HEK293 (cell line): ENCODE data around the gene CDK16.
A peak's percentile ranks its signal among the peaks of the same experiment; 100 is the strongest.

Experiments
- BCL6B ChIP-seq: fragments of 450-650 bp; formaldehyde crosslinking; IDR thresholded peaks from 2 replicates; pipeline ENCODE4 v1.5.1; 2017; ENCODE audit warnings: missing biosample characterization, missing genetic modification characterization
- GLI2 ChIP-seq: fragments of 450-650 bp; formaldehyde crosslinking; IDR thresholded peaks from 2 replicates; pipeline ENCODE4; 2017; ENCODE audit warnings: missing biosample characterization, missing genetic modification characterization, low read depth, borderline replicate concordance
- KLF10 ChIP-seq: fragments of 450-650 bp; IDR thresholded peaks from 2 replicates; pipeline ENCODE4 v1.5.1; 2018; ENCODE audit warnings: missing biosample characterization, mild to moderate bottlenecking, missing genetic modification characterization
- KLF16 ChIP-seq: fragments of 450-650 bp; formaldehyde crosslinking; IDR thresholded peaks from 2 replicates; pipeline ENCODE4 v1.5.1; 2017; ENCODE audit warnings: missing biosample characterization, missing genetic modification characterization
- PATZ1 ChIP-seq: fragments of 450-650 bp; formaldehyde crosslinking; IDR thresholded peaks from 2 replicates; pipeline ENCODE4 v1.5.1; 2016; ENCODE audit warnings: missing biosample characterization, missing genetic modification characterization
- PBX3 ChIP-seq: sonication (generic); formaldehyde crosslinking; IDR thresholded peaks from 2 replicates; pipeline ENCODE4 v1.8.1; 2022; ENCODE audit warnings: mild to moderate bottlenecking, moderate library complexity, missing genetic modification reagents
- PRDM1 ChIP-seq: fragments of 450-650 bp; formaldehyde crosslinking; IDR thresholded peaks from 2 replicates; pipeline ENCODE4; 2016; ENCODE audit warnings: missing biosample characterization, missing genetic modification characterization
- REPIN1 ChIP-seq: fragments of 450-650 bp; formaldehyde crosslinking; IDR thresholded peaks from 2 replicates; pipeline ENCODE4 v1.5.1; 2017; ENCODE audit warnings: missing biosample characterization, missing genetic modification characterization, low read depth
- ZBTB8A ChIP-seq: fragments of 450-650 bp; formaldehyde crosslinking; IDR thresholded peaks from 2 replicates; pipeline ENCODE4 v1.5.1; 2016; ENCODE audit warnings: missing biosample characterization, missing genetic modification characterization
- ZFP37 ChIP-seq: fragments of 450-650 bp; formaldehyde crosslinking; IDR thresholded peaks from 2 replicates; pipeline ENCODE4 v1.5.1; 2016; ENCODE audit warnings: missing biosample characterization, missing genetic modification characterization
- ZNF16 ChIP-seq: fragments of 450-650 bp; formaldehyde crosslinking; IDR thresholded peaks from 2 replicates; pipeline ENCODE4 v1.5.1; 2016; ENCODE audit warnings: low read depth, missing biosample characterization, missing genetic modification characterization
- ZNF175 ChIP-seq: fragments of 450-650 bp; formaldehyde crosslinking; IDR thresholded peaks from 2 replicates; pipeline ENCODE4 v1.5.1; 2016; ENCODE audit warnings: missing biosample characterization, missing genetic modification characterization
- ZNF211 ChIP-seq: fragments of 450-650 bp; formaldehyde crosslinking; IDR thresholded peaks from 2 replicates; pipeline ENCODE4 v1.5.1; 2016; ENCODE audit warnings: low read depth, missing biosample characterization, missing genetic modification characterization
- ZNF239 ChIP-seq: fragments of 450-650 bp; formaldehyde crosslinking; IDR thresholded peaks from 2 replicates; pipeline ENCODE4 v1.5.1; 2016; ENCODE audit warnings: missing biosample characterization, missing genetic modification characterization
- ZNF266 ChIP-seq: fragments of 450-650 bp; formaldehyde crosslinking; IDR thresholded peaks from 2 replicates; pipeline ENCODE4 v1.5.1; 2016; ENCODE audit warnings: missing biosample characterization, missing genetic modification characterization, low read depth
- ZNF274 ChIP-seq, 2 experiments: fragments of 200-500 bp in 1 of 2; fragments of 450-650 bp in 1 of 2; sonication (Bioruptor generic) in 1 of 2; formaldehyde crosslinking in 1 of 2; IDR thresholded peaks; 2 replicates each; pipeline versions ENCODE4 v1.5.1 to v1.6.1; 2014 to 2016; ENCODE audit warnings: borderline replicate concordance in 1 of 2, inconsistent platforms in 1 of 2, low read length in 1 of 2, missing biosample characterization in 1 of 2, missing genetic modification characterization in 1 of 2
- ZNF391 ChIP-seq: fragments of 450-650 bp; formaldehyde crosslinking; IDR thresholded peaks from 2 replicates; pipeline ENCODE4 v1.5.1; 2016; ENCODE audit warnings: low read depth, missing biosample characterization, missing genetic modification characterization, borderline replicate concordance
- ZNF398 ChIP-seq: fragments of 450-650 bp; formaldehyde crosslinking; IDR thresholded peaks from 2 replicates; pipeline ENCODE4 v1.5.1; 2017; ENCODE audit warnings: missing biosample characterization, missing genetic modification characterization
- ZNF501 ChIP-seq: fragments of 450-650 bp; formaldehyde crosslinking; IDR thresholded peaks from 2 replicates; pipeline ENCODE4 v1.5.1; 2016; ENCODE audit warnings: missing biosample characterization, missing genetic modification characterization
- ZNF768 ChIP-seq: fragments of 450-650 bp; formaldehyde crosslinking; IDR thresholded peaks from 2 replicates; pipeline ENCODE4 v1.5.1; 2018; ENCODE audit warnings: missing biosample characterization, mild to moderate bottlenecking, missing genetic modification characterization
- TF ChIP-seq, protein P1 (sequence below): fragments of 450-650 bp; formaldehyde crosslinking; IDR thresholded peaks from 2 replicates; pipeline ENCODE4 v1.5.1; 2016; ENCODE audit warnings: missing biosample characterization, missing genetic modification characterization
- TF ChIP-seq, protein P2 (sequence below): fragments of 450-650 bp; formaldehyde crosslinking; IDR thresholded peaks from 2 replicates; pipeline ENCODE4 v1.5.1; 2016; ENCODE audit warnings: missing biosample characterization, missing genetic modification characterization
- TF ChIP-seq, protein P3 (sequence below): fragments of 450-650 bp; formaldehyde crosslinking; IDR thresholded peaks from 2 replicates; pipeline ENCODE4 v1.5.1; 2016; ENCODE audit warnings: missing biosample characterization, missing genetic modification characterization

Gene CDK16

DNA sequence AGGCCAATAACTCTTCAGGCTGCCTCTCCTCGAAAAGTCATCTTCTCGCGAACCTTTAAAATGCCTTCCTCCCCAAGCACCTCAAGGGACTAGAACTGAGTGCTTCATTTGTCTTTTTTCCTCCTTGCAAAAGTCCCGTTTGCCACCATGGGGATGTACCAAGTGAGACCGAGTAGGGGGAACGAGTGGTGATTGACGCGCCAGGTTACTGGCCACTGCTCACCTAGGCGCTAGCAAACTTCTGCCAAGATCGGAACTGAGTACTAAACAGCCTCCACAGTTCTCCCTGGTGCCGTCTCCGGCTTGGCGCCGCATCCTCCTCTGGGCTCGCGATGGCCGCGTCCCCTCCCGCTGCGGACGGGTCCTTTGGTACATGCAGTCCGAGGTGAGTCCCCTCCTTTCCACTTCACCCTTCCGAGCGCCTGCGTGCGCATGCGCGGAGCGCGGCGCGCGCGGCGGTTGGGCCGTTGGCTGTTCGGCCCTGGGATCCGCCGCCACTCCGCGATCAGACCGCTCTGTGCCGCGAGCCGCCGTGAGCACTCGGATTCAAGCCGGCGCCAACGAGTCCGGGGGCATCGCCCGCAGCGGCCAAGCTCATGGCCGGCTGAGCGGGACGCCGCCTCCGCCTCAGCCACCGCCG, at the start of gene CDK16 (continued):
- TF ChIP-seq, protein P1, sequence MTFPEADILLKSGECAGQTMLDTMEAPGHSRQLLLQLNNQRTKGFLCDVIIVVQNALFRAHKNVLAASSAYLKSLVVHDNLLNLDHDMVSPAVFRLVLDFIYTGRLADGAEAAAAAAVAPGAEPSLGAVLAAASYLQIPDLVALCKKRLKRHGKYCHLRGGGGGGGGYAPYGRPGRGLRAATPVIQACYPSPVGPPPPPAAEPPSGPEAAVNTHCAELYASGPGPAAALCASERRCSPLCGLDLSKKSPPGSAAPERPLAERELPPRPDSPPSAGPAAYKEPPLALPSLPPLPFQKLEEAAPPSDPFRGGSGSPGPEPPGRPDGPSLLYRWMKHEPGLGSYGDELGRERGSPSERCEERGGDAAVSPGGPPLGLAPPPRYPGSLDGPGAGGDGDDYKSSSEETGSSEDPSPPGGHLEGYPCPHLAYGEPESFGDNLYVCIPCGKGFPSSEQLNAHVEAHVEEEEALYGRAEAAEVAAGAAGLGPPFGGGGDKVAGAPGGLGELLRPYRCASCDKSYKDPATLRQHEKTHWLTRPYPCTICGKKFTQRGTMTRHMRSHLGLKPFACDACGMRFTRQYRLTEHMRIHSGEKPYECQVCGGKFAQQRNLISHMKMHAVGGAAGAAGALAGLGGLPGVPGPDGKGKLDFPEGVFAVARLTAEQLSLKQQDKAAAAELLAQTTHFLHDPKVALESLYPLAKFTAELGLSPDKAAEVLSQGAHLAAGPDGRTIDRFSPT (tag by site-specific recombination) = no peak
- TF ChIP-seq ZNF274 (IDR thresholded peaks at IDR 0.05; ENCODE audit: low read length) (no peak), ZNF274 (tag by site-specific recombination; IDR thresholded peaks at IDR 0.05; ENCODE audit: borderline replicate concordance) (no peak), ZFP37 (no peak), ZNF16 (no peak), PATZ1 (tag by site-specific recombination) (peak; percentile 65), ZNF768 (tag by site-specific recombination) (no peak), ZNF211 (tag by site-specific recombination) (no peak), KLF16 (peak; percentile 77; the same call in 1 of the 2 replicates), ZNF266 (tag by site-specific recombination) (no peak), BCL6B (tag by site-specific recombination) (no peak), PRDM1 (no peak), KLF10 (tag by site-specific recombination) (no peak; the same call in 1 of the 2 replicates), PBX3 (CRISPR knock-in tag) (peak; percentile 86; the same call in 1 of the 2 replicates), ZNF175 (tag by site-specific recombination) (no peak), ZNF398 (tag by site-specific recombination) (no peak), ZNF501 (tag by site-specific recombination) (0 out of 2 replicates have a peak, but pooled peaks have one; percentile 45), ZNF391 (tag by site-specific recombination) (peak; percentile 77; the same call in 1 of the 2 replicates), ZBTB8A (tag by site-specific recombination) (peak; percentile 62), ZNF239 (tag by site-specific recombination) (no peak), REPIN1 (no peak), GLI2 (tag by site-specific recombination) (no peak)
- TF ChIP-seq, protein P2, sequence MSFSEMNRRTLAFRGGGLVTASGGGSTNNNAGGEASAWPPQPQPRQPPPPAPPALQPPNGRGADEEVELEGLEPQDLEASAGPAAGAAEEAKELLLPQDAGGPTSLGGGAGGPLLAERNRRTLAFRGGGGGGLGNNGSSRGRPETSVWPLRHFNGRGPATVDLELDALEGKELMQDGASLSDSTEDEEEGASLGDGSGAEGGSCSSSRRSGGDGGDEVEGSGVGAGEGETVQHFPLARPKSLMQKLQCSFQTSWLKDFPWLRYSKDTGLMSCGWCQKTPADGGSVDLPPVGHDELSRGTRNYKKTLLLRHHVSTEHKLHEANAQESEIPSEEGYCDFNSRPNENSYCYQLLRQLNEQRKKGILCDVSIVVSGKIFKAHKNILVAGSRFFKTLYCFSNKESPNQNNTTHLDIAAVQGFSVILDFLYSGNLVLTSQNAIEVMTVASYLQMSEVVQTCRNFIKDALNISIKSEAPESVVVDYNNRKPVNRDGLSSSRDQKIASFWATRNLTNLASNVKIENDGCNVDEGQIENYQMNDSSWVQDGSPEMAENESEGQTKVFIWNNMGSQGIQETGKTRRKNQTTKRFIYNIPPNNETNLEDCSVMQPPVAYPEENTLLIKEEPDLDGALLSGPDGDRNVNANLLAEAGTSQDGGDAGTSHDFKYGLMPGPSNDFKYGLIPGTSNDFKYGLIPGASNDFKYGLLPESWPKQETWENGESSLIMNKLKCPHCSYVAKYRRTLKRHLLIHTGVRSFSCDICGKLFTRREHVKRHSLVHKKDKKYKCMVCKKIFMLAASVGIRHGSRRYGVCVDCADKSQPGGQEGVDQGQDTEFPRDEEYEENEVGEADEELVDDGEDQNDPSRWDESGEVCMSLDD = no peak
- TF ChIP-seq, protein P3, sequence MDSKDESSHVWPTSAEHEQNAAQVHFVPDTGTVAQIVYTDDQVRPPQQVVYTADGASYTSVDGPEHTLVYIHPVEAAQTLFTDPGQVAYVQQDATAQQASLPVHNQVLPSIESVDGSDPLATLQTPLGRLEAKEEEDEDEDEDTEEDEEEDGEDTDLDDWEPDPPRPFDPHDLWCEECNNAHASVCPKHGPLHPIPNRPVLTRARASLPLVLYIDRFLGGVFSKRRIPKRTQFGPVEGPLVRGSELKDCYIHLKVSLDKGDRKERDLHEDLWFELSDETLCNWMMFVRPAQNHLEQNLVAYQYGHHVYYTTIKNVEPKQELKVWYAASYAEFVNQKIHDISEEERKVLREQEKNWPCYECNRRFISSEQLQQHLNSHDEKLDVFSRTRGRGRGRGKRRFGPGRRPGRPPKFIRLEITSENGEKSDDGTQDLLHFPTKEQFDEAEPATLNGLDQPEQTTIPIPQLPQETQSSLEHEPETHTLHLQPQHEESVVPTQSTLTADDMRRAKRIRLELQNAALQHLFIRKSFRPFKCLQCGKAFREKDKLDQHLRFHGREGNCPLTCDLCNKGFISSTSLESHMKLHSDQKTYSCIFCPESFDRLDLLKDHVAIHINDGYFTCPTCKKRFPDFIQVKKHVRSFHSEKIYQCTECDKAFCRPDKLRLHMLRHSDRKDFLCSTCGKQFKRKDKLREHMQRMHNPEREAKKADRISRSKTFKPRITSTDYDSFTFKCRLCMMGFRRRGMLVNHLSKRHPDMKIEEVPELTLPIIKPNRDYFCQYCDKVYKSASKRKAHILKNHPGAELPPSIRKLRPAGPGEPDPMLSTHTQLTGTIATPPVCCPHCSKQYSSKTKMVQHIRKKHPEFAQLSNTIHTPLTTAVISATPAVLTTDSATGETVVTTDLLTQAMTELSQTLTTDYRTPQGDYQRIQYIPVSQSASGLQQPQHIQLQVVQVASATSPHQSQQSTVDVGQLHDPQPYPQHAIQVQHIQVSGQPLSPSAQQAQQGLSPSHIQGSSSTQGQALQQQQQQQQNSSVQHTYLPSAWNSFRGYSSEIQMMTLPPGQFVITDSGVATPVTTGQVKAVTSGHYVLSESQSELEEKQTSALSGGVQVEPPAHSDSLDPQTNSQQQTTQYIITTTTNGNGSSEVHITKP (tag by site-specific recombination) = peak; percentile 100
